ENCODE measurements around the gene POU6F2.

Gene POU6F2

GRCh38 chr7:39317107-39317506, 339.4 kb downstream of the POU6F2 start:
- Histone ChIP-seq H3K4me3 (ENCODE audit: low read depth, low read length) (no peak overlapping the region), H3K9me3 (ENCODE audit: control insufficient read depth, insufficient read depth, low read depth, low read length) (no peaks in the 10 kb centered on the region), H3K27ac (ENCODE audit: extremely low read depth, low read depth, low read length) (no peak overlapping the region), H3K36me3 (ENCODE audit: control insufficient read depth in 2 of 2, insufficient read depth in 1 of 2, low read length in 2 of 2) (no peaks in the 10 kb centered on the region), H3K4me1 (ENCODE audit: control insufficient read depth, insufficient read depth, low read length) (no peaks in the 10 kb centered on the region)
- TF ChIP-seq ZNF658 (tag by site-specific recombination; IDR thresholded peaks at IDR 0.05) (no peak), ZNF23 (tag by site-specific recombination; IDR thresholded peaks at IDR 0.05; ENCODE audit: borderline replicate concordance) (no peak), ZNF580 (tag by site-specific recombination; IDR thresholded peaks at IDR 0.05) (no peak), ZNF157 (tag by site-specific recombination; IDR thresholded peaks at IDR 0.05) (no peak), ZNF433 (tag by site-specific recombination; IDR thresholded peaks at IDR 0.05; ENCODE audit: low read depth) (no peak), ZBTB8A (tag by site-specific recombination; IDR thresholded peaks at IDR 0.05) (no peak), ZNF654 (tag by site-specific recombination; IDR thresholded peaks at IDR 0.05; ENCODE audit: low read depth) (no peak), ZBTB6 (tag by site-specific recombination; IDR thresholded peaks at IDR 0.05) (no peak), OSR2 (tag by site-specific recombination; IDR thresholded peaks at IDR 0.05) (no peak), ZNF596 (tag by site-specific recombination; IDR thresholded peaks at IDR 0.05) (no peak), ZFHX2 (tag by site-specific recombination; conservative IDR thresholded peaks at IDR 0.05) (no peak), ZIC2 (tag by site-specific recombination; IDR thresholded peaks at IDR 0.05) (no peak), ZNF792 (tag by site-specific recombination; IDR thresholded peaks at IDR 0.05) (no peak), ZFP37 (tag by site-specific recombination; IDR thresholded peaks at IDR 0.05) (no peak), PRDM6 (tag by site-specific recombination; IDR thresholded peaks at IDR 0.05) (no peak), ZEB2 (tag by site-specific recombination; IDR thresholded peaks at IDR 0.05) (no peak), ZNF660 (tag by site-specific recombination; IDR thresholded peaks at IDR 0.05) (no peak), ZNF558 (tag by site-specific recombination; IDR thresholded peaks at IDR 0.05) (no peak), SP3 (tag by site-specific recombination; IDR thresholded peaks at IDR 0.05) (no peak), ZNF221 (tag by site-specific recombination; IDR thresholded peaks at IDR 0.05; ENCODE audit: borderline replicate concordance) (no peak)
- ChIA-PET POLR2A (no interaction called here), CTCF (interaction anchor here (0.6 to 1.4 kb wide), 3 partner anchors 25 to 149 kb away, joined by 3 to 5 read pairs (median 5); no protein-coding TSS in a partner anchor)

GRCh38 chr7:39317896-39318295, 340.2 kb downstream of the POU6F2 start:
- ChIA-PET CTCF (interaction anchor here (0.7 to 1.4 kb wide), 3 partner anchors 116 to 541 kb away, joined by 3 to 5 read pairs (median 4); no protein-coding TSS in a partner anchor), POLR2A (no interaction called here)
- H3K4me1 ChIP-seq (ENCODE audit: control insufficient read depth, insufficient read depth, low read length): no peaks in the 10 kb centered on the region
- no peak overlapping the region for H3K4me3 ChIP-seq (ENCODE audit: low read depth, low read length)
- H3K9me3 ChIP-seq (ENCODE audit: control insufficient read depth, insufficient read depth, low read depth, low read length): no peaks in the 10 kb centered on the region
- H3K27ac ChIP-seq (ENCODE audit: extremely low read depth, low read depth, low read length): no peak overlapping the region
- no peaks in the 10 kb centered on the region for H3K36me3 ChIP-seq (ENCODE audit: control insufficient read depth in 2 of 2, insufficient read depth in 1 of 2, low read length in 2 of 2)
- TF ChIP-seq ZBTB48 (tag by site-specific recombination; IDR thresholded peaks at IDR 0.05): no peak
- TF ChIP-seq BCL6B (tag by site-specific recombination; IDR thresholded peaks at IDR 0.05): no peak
- no peak for TF ChIP-seq ZNF211 (tag by site-specific recombination; IDR thresholded peaks at IDR 0.05; ENCODE audit: low read depth)
- TF ChIP-seq ZIC2 (tag by site-specific recombination; IDR thresholded peaks at IDR 0.05): no peak
- TF ChIP-seq ELK4 (IDR thresholded peaks at IDR 0.05; ENCODE audit: borderline replicate concordance, low read depth, low read length): no peak
- TF ChIP-seq ZFP69B (tag by site-specific recombination; IDR thresholded peaks at IDR 0.05): no peak
- TF ChIP-seq GLIS1 (tag by site-specific recombination; IDR thresholded peaks at IDR 0.05): no peak
- TF ChIP-seq TCF7L2 (IDR thresholded peaks at IDR 0.05; ENCODE audit: borderline replicate concordance, low read depth, low read length): no peak
- TF ChIP-seq ZNF596 (tag by site-specific recombination; IDR thresholded peaks at IDR 0.05): no peak
- TF ChIP-seq GLI4 (tag by site-specific recombination; IDR thresholded peaks at IDR 0.05): no peak
- no peak for TF ChIP-seq ZNF521 (tag by site-specific recombination; IDR thresholded peaks at IDR 0.05)
- TF ChIP-seq ZBTB10 (tag by site-specific recombination; IDR thresholded peaks at IDR 0.05): no peak

Data from HEK293 (cell line).